MG63 (cell line): Measurements from ENCODE around the gene ALDH18A1. TPM values are rescaled to one million over a fixed set of nuclear protein-coding genes. Genes with fewer than 3 reads are reported as not detected.

Experiments used
- total RNA-seq: library from RNA; depleted of rRNA; stranded (reverse); fragments of >200 nt; shearing (Covaris generic); gene quantifications from 2 replicates; pipeline ENCODE4 v1.2.3, GENCODE V29; 2014; ENCODE audit warnings: low replicate concordance; rRNA removed

Gene ALDH18A1
- total RNA-seq, 1 experiment from 2014 or later: 149 TPM

Other genes with a start within 250 kb of the ALDH18A1 start
- gene SORBS1, start 95.3 kb downstream of the ALDH18A1 start, total RNA-seq: 0.03 TPM in 1 of 2 replicates, not detected in the other
- 25.4 and 37.7 TPM in 2 replicates for gene TCTN3, start 37.2 kb upstream of the ALDH18A1 start, total RNA-seq
- gene ENTPD1, start 99.5 kb upstream of the ALDH18A1 start, total RNA-seq: not detected in 2 replicates